Measurements from ENCODE around the gene PUS3.

PUS3 gene

GRCh38 chr11:125945011-125945796, 42.2 kb upstream of the PUS3 start:
- TF ChIP-seq POLR2A (IDR thresholded peaks at IDR 0.05; ENCODE audit: low read length) (no peak), GATA1 (IDR thresholded peaks at IDR 0.05; ENCODE audit: low read depth, low read length) (no peak)
- DNase-seq: no peak

- TF ChIP-seq POLR2A (IDR thresholded peaks at IDR 0.05; ENCODE audit: low read length): no peak
- no peak for TF ChIP-seq GATA1 (IDR thresholded peaks at IDR 0.05; ENCODE audit: low read depth, low read length)
- no peak for DNase-seq
Observed at GRCh38 chr11:125944350-125945010, 41.5 kb upstream of the PUS3 start.

GRCh38 chr11:125943661-125944349, 40.8 kb upstream of the PUS3 start:
- no peak for TF ChIP-seq POLR2A (IDR thresholded peaks at IDR 0.05; ENCODE audit: low read length)
- no peak for TF ChIP-seq GATA1 (IDR thresholded peaks at IDR 0.05; ENCODE audit: low read depth, low read length)
- no peak for DNase-seq

- TF ChIP-seq POLR2A (IDR thresholded peaks at IDR 0.05; ENCODE audit: low read length): no peak
- TF ChIP-seq GATA1 (IDR thresholded peaks at IDR 0.05; ENCODE audit: low read depth, low read length): no peak
- no peak for DNase-seq
Observed at GRCh38 chr11:125942771-125943428, 39.9 kb upstream of the PUS3 start.

- TF ChIP-seq GATA1 (IDR thresholded peaks at IDR 0.05; ENCODE audit: low read depth, low read length): no peak
- no peak for TF ChIP-seq POLR2A (IDR thresholded peaks at IDR 0.05; ENCODE audit: low read length)
- DNase-seq: peak in 1 of 2 experiments; percentile 45
Observed at GRCh38 chr11:125941619-125942611, 38.9 kb upstream of the PUS3 start.

GRCh38 chr11:125941267-125941618, 38.2 kb upstream of the PUS3 start:
- no peak for DNase-seq
- TF ChIP-seq GATA1 (IDR thresholded peaks at IDR 0.05; ENCODE audit: low read depth, low read length): no peak
- no peak for TF ChIP-seq POLR2A (IDR thresholded peaks at IDR 0.05; ENCODE audit: low read length)

GRCh38 chr11:125940145-125940544, 37.1 kb upstream of the PUS3 start:
- no peak for TF ChIP-seq POLR2A (IDR thresholded peaks at IDR 0.05; ENCODE audit: low read length)
- no peak for TF ChIP-seq GATA1 (IDR thresholded peaks at IDR 0.05; ENCODE audit: low read depth, low read length)
- no peak for DNase-seq

- TF ChIP-seq GATA1 (IDR thresholded peaks at IDR 0.05; ENCODE audit: low read depth, low read length) (no peak), POLR2A (IDR thresholded peaks at IDR 0.05; ENCODE audit: low read length) (no peak)
- DNase-seq: no peak
Observed at GRCh38 chr11:125939081-125939521, 36.1 kb upstream of the PUS3 start.

GRCh38 chr11:125938418-125938817, 35.4 kb upstream of the PUS3 start:
- DNase-seq: no peak
- no peak for TF ChIP-seq POLR2A (IDR thresholded peaks at IDR 0.05; ENCODE audit: low read length)
- TF ChIP-seq GATA1 (IDR thresholded peaks at IDR 0.05; ENCODE audit: low read depth, low read length): no peak

GRCh38 chr11:125935618-125936199, 32.7 kb upstream of the PUS3 start:
- DNase-seq: no peak
- TF ChIP-seq POLR2A (IDR thresholded peaks at IDR 0.05; ENCODE audit: low read length) (no peak), GATA1 (IDR thresholded peaks at IDR 0.05; ENCODE audit: low read depth, low read length) (no peak)

- no peak for DNase-seq
- no peak for TF ChIP-seq GATA1 (IDR thresholded peaks at IDR 0.05; ENCODE audit: low read depth, low read length)
Observed at GRCh38 chr11:125935056-125935455, 32.0 kb upstream of the PUS3 start.

GRCh38 chr11:125934473-125934872, 31.5 kb upstream of the PUS3 start:
- TF ChIP-seq POLR2A (IDR thresholded peaks at IDR 0.05; ENCODE audit: low read length) (no peak), GATA1 (IDR thresholded peaks at IDR 0.05; ENCODE audit: low read depth, low read length) (no peak)
- DNase-seq: no peak
